Panc1 (cell line): ENCODE measurements around the gene ANXA6.

Experiments
- POLR2AphosphoS5 ChIP-seq: IDR thresholded peaks from 2 replicates; pipeline ENCODE4 v1.6.1; 2012; ENCODE audit warnings: mild to moderate bottlenecking, low read depth, low read length, moderate library complexity
- SIN3A ChIP-seq: IDR thresholded peaks from 2 replicates; pipeline ENCODE4 v1.6.1; 2012; ENCODE audit warnings: low read depth, mild to moderate bottlenecking, low read length, moderate library complexity, borderline replicate concordance; ENCODE audit not compliant: insufficient read depth

GRCh38 chr5:151141535-151141934, 16.0 kb downstream of the ANXA6 start:
- no peak for TF ChIP-seq POLR2AphosphoS5
- TF ChIP-seq SIN3A = no peak
